ENCODE results near the gene TMEM151B. TPM values are rescaled to one million over a fixed set of nuclear protein-coding genes. Genes with fewer than 3 reads are reported as not detected.
A peak's percentile ranks its signal among the peaks of the same experiment; 100 is the strongest.

TMEM151B gene
- total RNA-seq, 1 donor from 2014 or later: 0.09 TPM

- H4K20me1 ChIP-seq (ENCODE audit: insufficient read depth, low read length): no peaks in the 10 kb centered on the region
- Mint-ChIP-seq H3K27me3 (ENCODE audit: low read depth, unreplicated experiment) (peaks cover 50% of the 10 kb centered on the region), H3K9me3 (ENCODE audit: unreplicated experiment) (no peaks in the 10 kb centered on the region), H3K27ac (ENCODE audit: unreplicated experiment) (no peak overlapping the region), H3K4me3 (ENCODE audit: unreplicated experiment) (no peak overlapping the region), H3K4me1 (ENCODE audit: low read depth, unreplicated experiment) (no peaks in the 10 kb centered on the region), H3K36me3 (ENCODE audit: low read depth, unreplicated experiment) (no peaks in the 10 kb centered on the region)
- H3K9me3 ChIP-seq (ENCODE audit: insufficient read depth, low read depth, low read length): no peaks in the 10 kb centered on the region
- no peak overlapping the region for H3K9ac ChIP-seq (ENCODE audit: low read length)
- no peak overlapping the region for H3K4me2 ChIP-seq (ENCODE audit: low read length)
- TF ChIP-seq, protein P1, sequence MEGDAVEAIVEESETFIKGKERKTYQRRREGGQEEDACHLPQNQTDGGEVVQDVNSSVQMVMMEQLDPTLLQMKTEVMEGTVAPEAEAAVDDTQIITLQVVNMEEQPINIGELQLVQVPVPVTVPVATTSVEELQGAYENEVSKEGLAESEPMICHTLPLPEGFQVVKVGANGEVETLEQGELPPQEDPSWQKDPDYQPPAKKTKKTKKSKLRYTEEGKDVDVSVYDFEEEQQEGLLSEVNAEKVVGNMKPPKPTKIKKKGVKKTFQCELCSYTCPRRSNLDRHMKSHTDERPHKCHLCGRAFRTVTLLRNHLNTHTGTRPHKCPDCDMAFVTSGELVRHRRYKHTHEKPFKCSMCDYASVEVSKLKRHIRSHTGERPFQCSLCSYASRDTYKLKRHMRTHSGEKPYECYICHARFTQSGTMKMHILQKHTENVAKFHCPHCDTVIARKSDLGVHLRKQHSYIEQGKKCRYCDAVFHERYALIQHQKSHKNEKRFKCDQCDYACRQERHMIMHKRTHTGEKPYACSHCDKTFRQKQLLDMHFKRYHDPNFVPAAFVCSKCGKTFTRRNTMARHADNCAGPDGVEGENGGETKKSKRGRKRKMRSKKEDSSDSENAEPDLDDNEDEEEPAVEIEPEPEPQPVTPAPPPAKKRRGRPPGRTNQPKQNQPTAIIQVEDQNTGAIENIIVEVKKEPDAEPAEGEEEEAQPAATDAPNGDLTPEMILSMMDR (IDR thresholded peaks at IDR 0.05; ENCODE audit: insufficient read depth, low read depth, low read length): no peak
- TF ChIP-seq EZH2 (IDR thresholded peaks at IDR 0.05; ENCODE audit: insufficient read depth, low read length): no peak
- H3K27me3 ChIP-seq (ENCODE audit: insufficient read depth, low read length): peaks cover 25% of the 10 kb centered on the region
- H3K79me2 ChIP-seq (ENCODE audit: insufficient read depth, low read length): no peaks in the 10 kb centered on the region
- no peak overlapping the region for H3K27ac ChIP-seq (ENCODE audit: low read depth, low read length)
- no peaks in the 10 kb centered on the region for H3K36me3 ChIP-seq (ENCODE audit: insufficient read depth, low read length)
- DNase-seq (ENCODE audit: low read depth): no peak
- no peak overlapping the region for H2AFZ ChIP-seq (ENCODE audit: low read depth, low read length)
- no peak for FAIRE-seq
- H3K4me1 ChIP-seq (ENCODE audit: insufficient read depth, low read length): no peaks in the 10 kb centered on the region
- H3K4me3 ChIP-seq (ENCODE audit: insufficient read depth, low read depth, low read length): no peak overlapping the region
Measured at GRCh38 chr6:44333942-44334341, 63.7 kb downstream of the TMEM151B start.

DNA sequence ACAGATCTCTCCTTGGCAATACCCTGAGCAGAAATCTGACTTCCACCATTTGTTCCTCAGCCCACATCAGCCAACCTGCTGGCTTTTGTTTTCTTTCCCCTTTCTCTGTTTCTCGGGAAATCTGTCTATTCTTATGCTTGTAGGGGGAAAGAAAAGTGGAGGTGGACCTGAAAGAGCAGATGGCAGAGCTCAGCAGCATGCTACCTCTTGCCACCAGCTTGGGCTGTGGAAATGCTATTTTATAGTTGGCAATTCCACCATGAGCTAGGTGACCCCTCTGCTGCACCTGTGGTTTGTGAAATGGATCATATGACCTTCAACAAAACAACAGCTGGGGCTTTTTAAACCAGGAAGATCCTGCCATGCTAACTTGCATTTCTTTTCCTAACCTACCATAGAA is 65.4 kb downstream of the TMEM151B start:
- TF ChIP-seq EZH2 (IDR thresholded peaks at IDR 0.05; ENCODE audit: insufficient read depth, low read length): no peak
- TF ChIP-seq, protein P1 (IDR thresholded peaks at IDR 0.05; ENCODE audit: insufficient read depth, low read depth, low read length): no peak
- H3K36me3 Mint-ChIP-seq (ENCODE audit: low read depth, unreplicated experiment): no peaks in the 10 kb centered on the region
- H3K4me1 ChIP-seq (ENCODE audit: insufficient read depth, low read length): no peaks in the 10 kb centered on the region
- H3K36me3 ChIP-seq (ENCODE audit: insufficient read depth, low read length): no peaks in the 10 kb centered on the region
- FAIRE-seq (no peak), DNase-seq (ENCODE audit: low read depth) (no peak)
- H3K4me2 ChIP-seq (ENCODE audit: low read length): no peak overlapping the region
- H3K9me3 Mint-ChIP-seq (ENCODE audit: unreplicated experiment): no peaks in the 10 kb centered on the region
- peaks cover 1% of the 10 kb centered on the region for H3K4me1 Mint-ChIP-seq (ENCODE audit: low read depth, unreplicated experiment)
- no peaks in the 10 kb centered on the region for H3K9me3 ChIP-seq (ENCODE audit: insufficient read depth, low read depth, low read length)
- H3K27ac Mint-ChIP-seq (ENCODE audit: unreplicated experiment): no peak overlapping the region
- H3K27ac ChIP-seq (ENCODE audit: low read depth, low read length): no peak overlapping the region
- H3K27me3 ChIP-seq (ENCODE audit: insufficient read depth, low read length): peaks cover 14% of the 10 kb centered on the region
- H2AFZ ChIP-seq (ENCODE audit: low read depth, low read length): no peak overlapping the region
- H3K4me3 ChIP-seq (ENCODE audit: insufficient read depth, low read depth, low read length): no peak overlapping the region
- H3K9ac ChIP-seq (ENCODE audit: low read length): no peak overlapping the region
- H3K79me2 ChIP-seq (ENCODE audit: insufficient read depth, low read length): no peaks in the 10 kb centered on the region
- no peak overlapping the region for H3K4me3 Mint-ChIP-seq (ENCODE audit: unreplicated experiment)
- no peaks in the 10 kb centered on the region for H4K20me1 ChIP-seq (ENCODE audit: insufficient read depth, low read length)
- H3K27me3 Mint-ChIP-seq (ENCODE audit: low read depth, unreplicated experiment): peaks cover 37% of the 10 kb centered on the region

GRCh38 chr6:44338228-44339122 is 68.2 kb downstream of the TMEM151B start:
- H2AFZ ChIP-seq (ENCODE audit: low read depth, low read length): no peak overlapping the region
- H3K4me2 ChIP-seq (ENCODE audit: low read length): no peak overlapping the region
- DNase-seq (ENCODE audit: low read depth): peak; percentile 18
- H3K4me1 ChIP-seq (ENCODE audit: insufficient read depth, low read length): no peaks in the 10 kb centered on the region
- H3K79me2 ChIP-seq (ENCODE audit: insufficient read depth, low read length): no peaks in the 10 kb centered on the region
- H3K4me3 ChIP-seq (ENCODE audit: insufficient read depth, low read depth, low read length): no peak overlapping the region
- peaks cover 1% of the 10 kb centered on the region for H3K4me1 Mint-ChIP-seq (ENCODE audit: low read depth, unreplicated experiment)
- H3K27ac Mint-ChIP-seq (ENCODE audit: unreplicated experiment): no peak overlapping the region
- no peaks in the 10 kb centered on the region for H3K36me3 ChIP-seq (ENCODE audit: insufficient read depth, low read length)
- no peaks in the 10 kb centered on the region for H3K36me3 Mint-ChIP-seq (ENCODE audit: low read depth, unreplicated experiment)
- no peak for TF ChIP-seq EZH2 (IDR thresholded peaks at IDR 0.05; ENCODE audit: insufficient read depth, low read length)
- TF ChIP-seq, protein P1 (IDR thresholded peaks at IDR 0.05; ENCODE audit: insufficient read depth, low read depth, low read length): peak; percentile 72
- H3K27me3 ChIP-seq (ENCODE audit: insufficient read depth, low read length): peaks cover 33% of the 10 kb centered on the region
- no peak overlapping the region for H3K9ac ChIP-seq (ENCODE audit: low read length)
- no peaks in the 10 kb centered on the region for H4K20me1 ChIP-seq (ENCODE audit: insufficient read depth, low read length)
- H3K27ac ChIP-seq (ENCODE audit: low read depth, low read length): no peak overlapping the region
- H3K9me3 ChIP-seq (ENCODE audit: insufficient read depth, low read depth, low read length): no peaks in the 10 kb centered on the region
- H3K4me3 Mint-ChIP-seq (ENCODE audit: unreplicated experiment): no peak overlapping the region
- no peaks in the 10 kb centered on the region for H3K9me3 Mint-ChIP-seq (ENCODE audit: unreplicated experiment)
- FAIRE-seq: peak; percentile 32
- H3K27me3 Mint-ChIP-seq (ENCODE audit: low read depth, unreplicated experiment): peaks cover 42% of the 10 kb centered on the region

All from astrocyte (in vitro differentiated cells and primary cell).